GM06990 (cell line): Measurements from ENCODE around the gene RCOR1.

Experiments used
- DNase-seq: peaks from one replicate; pipeline ENCODE4 v3.0.0-alpha.2; 2011; ENCODE audit not compliant: insufficient read length; ENCODE audit errors: extremely low read depth
- H3K27me3 ChIP-seq: replicated peaks from 2 replicates; pipeline ENCODE4 v1.6.0; 2011; ENCODE audit warnings: low read length; ENCODE audit not compliant: control insufficient read depth, insufficient read depth
- H3K36me3 ChIP-seq: 2 replicates; pipeline ENCODE4 v1.5.1; 2011; ENCODE audit warnings: low read length; ENCODE audit not compliant: control insufficient read depth, insufficient read depth
- H3K4me3 ChIP-seq: replicated peaks from 2 replicates; pipeline ENCODE4 v1.5.1; 2011; ENCODE audit warnings: low read depth, mild to moderate bottlenecking, control low read depth, low read length
- CTCF ChIP-seq: IDR thresholded peaks from 2 replicates; pipeline ENCODE4 v1.5.1; 2011; ENCODE audit warnings: low read length, control low read depth, mild to moderate bottlenecking, inconsistent platforms; ENCODE audit not compliant: insufficient read depth, poor library complexity, severe bottlenecking

The RCOR1 gene

GRCh38 chr14:102690509-102691286 is 98.2 kb downstream of the RCOR1 start:
- Histone ChIP-seq H3K36me3 (no peaks in the 10 kb centered on the region), H3K27me3 (no peaks in the 10 kb centered on the region), H3K4me3 (no peak overlapping the region)
- no peak for DNase-seq
- TF ChIP-seq CTCF, result no peak

GRCh38 chr14:102691763-102692162 is 99.3 kb downstream of the RCOR1 start:
- TF ChIP-seq CTCF, result no peak
- no peak for DNase-seq
- Histone ChIP-seq H3K36me3 (no peaks in the 10 kb centered on the region), H3K4me3 (no peak overlapping the region), H3K27me3 (no peaks in the 10 kb centered on the region)

GRCh38 chr14:102692334-102692733 is 99.9 kb downstream of the RCOR1 start:
- Histone ChIP-seq H3K4me3 (no peak overlapping the region), H3K27me3 (no peaks in the 10 kb centered on the region), H3K36me3 (no peaks in the 10 kb centered on the region)
- DNase-seq, result no peak
- TF ChIP-seq CTCF, result no peak

- TF ChIP-seq CTCF, result no peak
- no peaks in the 10 kb centered on the region for H3K36me3 ChIP-seq
- no peak overlapping the region for H3K4me3 ChIP-seq
- no peak for DNase-seq
- no peaks in the 10 kb centered on the region for H3K27me3 ChIP-seq
Observed at GRCh38 chr14:102693006-102693755, 100.7 kb downstream of the RCOR1 start.

GRCh38 chr14:102694530-102695166 is 102.2 kb downstream of the RCOR1 start:
- Histone ChIP-seq H3K27me3 (no peaks in the 10 kb centered on the region), H3K4me3 (no peak overlapping the region), H3K36me3 (no peaks in the 10 kb centered on the region)
- TF ChIP-seq CTCF, result peak; percentile 42
- DNase-seq, result peak; percentile 45
